Measurements from ENCODE around the gene LMF1. TPM values are rescaled to one million over a fixed set of nuclear protein-coding genes. Genes with fewer than 3 reads are reported as not detected.

Gene LMF1
- polyA plus RNA-seq, 1 donor (not counting 4 experiments of a cell fraction or from before 2014, with no cell fraction given) = 3.1 TPM

- DNase-seq (ENCODE audit: low read depth, low spot score) (no peak), FAIRE-seq (no peak)
- H4K20me1 ChIP-seq (ENCODE audit: control insufficient read depth, extremely low read depth, insufficient read depth, low read length) = no peaks in the 10 kb centered on the region
- no peak overlapping the region for H3K27ac ChIP-seq (ENCODE audit: control insufficient read depth, insufficient read depth, low read length)
- dilution Hi-C loops (cut with MboI; ENCODE audit: extremely low pct_ligation_motif_present, low sequenced_read_pairs) = no loop called here
- no peaks in the 10 kb centered on the region for H3K9me1 ChIP-seq (ENCODE audit: control insufficient read depth, extremely low read depth, insufficient read depth, low read length)
- H3K4me2 ChIP-seq (ENCODE audit: control insufficient read depth, extremely low read depth, insufficient read depth, low read depth, low read length) = no peak overlapping the region
- TF ChIP-seq EZH2 (IDR thresholded peaks at IDR 0.05; ENCODE audit: low read length) = no peak
- TF ChIP-seq CTCF (optimal IDR thresholded peaks at IDR 0.05 in 1 of 3, IDR thresholded peaks at IDR 0.05 in 1 of 3, conservative IDR thresholded peaks at IDR 0.05 in 1 of 3; ENCODE audit: extremely low read depth in 1 of 3, insufficient read depth in 2 of 3, low read length in 3 of 3) = no peak
- no peaks in the 10 kb centered on the region for H3K79me2 ChIP-seq (ENCODE audit: control insufficient read depth, insufficient read depth, low read length)
- H3K36me3 ChIP-seq (ENCODE audit: control insufficient read depth in 2 of 2, extremely low read depth in 1 of 2, insufficient read depth in 2 of 2, low read length in 2 of 2) = no peaks in the 10 kb centered on the region
- H3K9ac ChIP-seq (ENCODE audit: control insufficient read depth, extremely low read depth, insufficient read depth, low read length) = no peak overlapping the region
- no peaks in the 10 kb centered on the region for H3K4me1 ChIP-seq (ENCODE audit: control insufficient read depth, extremely low read depth, insufficient read depth, low read length)
- no peak overlapping the region for H3K4me3 ChIP-seq (ENCODE audit: control insufficient read depth in 2 of 3, extremely low read depth in 1 of 3, insufficient read depth in 2 of 3, low read depth in 1 of 3, low read length in 3 of 3)
- no peaks in the 10 kb centered on the region for H3K9me3 ChIP-seq (ENCODE audit: control insufficient read depth, low read depth, low read length)
- H2AFZ ChIP-seq (ENCODE audit: control insufficient read depth, low read length) = no peak overlapping the region
- H3K27me3 ChIP-seq (ENCODE audit: control insufficient read depth, extremely low read depth, insufficient read depth, low read length) = peaks cover 37% of the 10 kb centered on the region
Observed at GRCh38 chr16:814974-815373, 155.8 kb downstream of the LMF1 start.

DNA sequence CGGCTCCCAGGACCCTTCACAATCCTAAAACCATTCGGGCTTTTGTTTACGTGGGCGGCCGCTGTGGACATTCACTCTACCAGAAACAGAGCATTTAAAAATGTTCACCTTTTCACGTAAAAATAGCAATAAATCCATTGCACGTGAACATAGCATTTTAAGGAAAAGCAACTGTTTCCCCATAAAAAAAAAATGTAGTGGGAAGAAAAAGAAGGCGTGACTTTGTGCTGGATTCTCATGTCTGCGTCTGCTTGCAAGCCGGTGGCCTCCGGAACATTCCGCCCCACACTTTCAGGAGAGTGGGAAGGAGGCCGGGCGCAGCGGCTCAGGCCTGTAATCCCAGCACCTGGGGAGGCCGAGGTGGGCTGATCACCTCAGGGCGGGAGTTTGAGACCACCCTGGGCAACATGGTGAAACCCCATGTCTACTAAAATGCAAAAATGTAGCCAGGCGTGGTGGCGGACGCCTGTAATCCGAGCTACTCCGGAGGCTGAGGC is 156.8 kb downstream of the LMF1 start:
- Histone ChIP-seq H3K4me1 (ENCODE audit: control insufficient read depth, extremely low read depth, insufficient read depth, low read length) (no peaks in the 10 kb centered on the region), H3K79me2 (ENCODE audit: control insufficient read depth, insufficient read depth, low read length) (no peaks in the 10 kb centered on the region), H4K20me1 (ENCODE audit: control insufficient read depth, extremely low read depth, insufficient read depth, low read length) (no peaks in the 10 kb centered on the region), H3K9me3 (ENCODE audit: control insufficient read depth, low read depth, low read length) (no peaks in the 10 kb centered on the region), H2AFZ (ENCODE audit: control insufficient read depth, low read length) (no peak overlapping the region), H3K9me1 (ENCODE audit: control insufficient read depth, extremely low read depth, insufficient read depth, low read length) (no peaks in the 10 kb centered on the region), H3K9ac (ENCODE audit: control insufficient read depth, extremely low read depth, insufficient read depth, low read length) (no peak overlapping the region), H3K4me3 (ENCODE audit: control insufficient read depth in 2 of 3, extremely low read depth in 1 of 3, insufficient read depth in 2 of 3, low read depth in 1 of 3, low read length in 3 of 3) (no peak overlapping the region), H3K27ac (ENCODE audit: control insufficient read depth, insufficient read depth, low read length) (no peak overlapping the region), H3K27me3 (ENCODE audit: control insufficient read depth, extremely low read depth, insufficient read depth, low read length) (peaks cover 37% of the 10 kb centered on the region), H3K4me2 (ENCODE audit: control insufficient read depth, extremely low read depth, insufficient read depth, low read depth, low read length) (peak overlapping the region; percentile 10), H3K36me3 (ENCODE audit: control insufficient read depth in 2 of 2, extremely low read depth in 1 of 2, insufficient read depth in 2 of 2, low read length in 2 of 2) (no peaks in the 10 kb centered on the region)
- dilution Hi-C loops (cut with MboI; ENCODE audit: extremely low pct_ligation_motif_present, low sequenced_read_pairs) = no loop called here
- TF ChIP-seq EZH2 (IDR thresholded peaks at IDR 0.05; ENCODE audit: low read length) (no peak), CTCF (optimal IDR thresholded peaks at IDR 0.05 in 1 of 3, IDR thresholded peaks at IDR 0.05 in 1 of 3, conservative IDR thresholded peaks at IDR 0.05 in 1 of 3; ENCODE audit: extremely low read depth in 1 of 3, insufficient read depth in 2 of 3, low read length in 3 of 3) (no peak)
- DNase-seq (ENCODE audit: low read depth, low spot score) (no peak), FAIRE-seq (no peak)

All from keratinocyte (primary cell).